HG03045 (cell line): ENCODE results near the gene GRIK5.
"Not testable (repeated sequence)": the region's sequence is repeated elsewhere in the genome, so short reads cannot be mapped to it uniquely, and the experiment has no call there.

Experiments
- ATAC-seq: cut with Tn5 transposase; IDR thresholded peaks from one replicate; pipeline ENCODE4 v1.9.1; 2021; ENCODE audit warnings: mild to moderate bottlenecking, moderate library complexity; ENCODE audit not compliant: unreplicated experiment

Gene GRIK5

GRCh38 chr19:42051166-42052115, 18.6 kb downstream of the GRIK5 start:
- no peak for ATAC-seq

GRCh38 chr19:42048992-42049391, 21.0 kb downstream of the GRIK5 start:
- no peak for ATAC-seq

- no peak for ATAC-seq
These were observed 24.4 kb downstream of the GRIK5 start for GRCh38 chr19:42045575-42045974.

- ATAC-seq: no peak
These were observed 27.4 kb downstream of the GRIK5 start for GRCh38 chr19:42042455-42043170.

- not testable (repeated sequence) for ATAC-seq
These were observed 29.5 kb downstream of the GRIK5 start for GRCh38 chr19:42040491-42040890.

GRCh38 chr19:42040031-42040430, 30.0 kb downstream of the GRIK5 start:
- no peak for ATAC-seq

GRCh38 chr19:42038666-42039065, 31.3 kb downstream of the GRIK5 start:
- ATAC-seq: no peak

- no peak for ATAC-seq
These were observed 32.4 kb downstream of the GRIK5 start for GRCh38 chr19:42037649-42038048.

- not testable (repeated sequence) for ATAC-seq
These were observed 35.2 kb downstream of the GRIK5 start for GRCh38 chr19:42034640-42035391.

- ATAC-seq: no peak
These were observed 36.6 kb downstream of the GRIK5 start for GRCh38 chr19:42033413-42033812.

- ATAC-seq: no peak
These were observed 37.6 kb downstream of the GRIK5 start for GRCh38 chr19:42032431-42032830.

GRCh38 chr19:42030645-42031440, 39.2 kb downstream of the GRIK5 start:
- ATAC-seq: no peak

GRCh38 chr19:42028304-42029216, 41.4 kb downstream of the GRIK5 start:
- ATAC-seq: no peak

GRCh38 chr19:42024622-42025111, 45.3 kb downstream of the GRIK5 start:
- no peak for ATAC-seq

GRCh38 chr19:42023943-42024260, 46.1 kb downstream of the GRIK5 start:
- no peak for ATAC-seq

GRCh38 chr19:42023121-42023942, 46.7 kb downstream of the GRIK5 start:
- ATAC-seq: no peak

GRCh38 chr19:42022616-42023015, 47.4 kb downstream of the GRIK5 start:
- ATAC-seq: no peak

- ATAC-seq: no peak
These were observed 48.8 kb downstream of the GRIK5 start for GRCh38 chr19:42021185-42021584.
